ENCODE measurements around the gene DTX1. TPM values are rescaled to one million over a fixed set of nuclear protein-coding genes. Genes with fewer than 3 reads are reported as not detected.

Gene DTX1
- total RNA-seq, 2 donors from 2014 or later: 9.8 to 17.3 TPM

DNA sequence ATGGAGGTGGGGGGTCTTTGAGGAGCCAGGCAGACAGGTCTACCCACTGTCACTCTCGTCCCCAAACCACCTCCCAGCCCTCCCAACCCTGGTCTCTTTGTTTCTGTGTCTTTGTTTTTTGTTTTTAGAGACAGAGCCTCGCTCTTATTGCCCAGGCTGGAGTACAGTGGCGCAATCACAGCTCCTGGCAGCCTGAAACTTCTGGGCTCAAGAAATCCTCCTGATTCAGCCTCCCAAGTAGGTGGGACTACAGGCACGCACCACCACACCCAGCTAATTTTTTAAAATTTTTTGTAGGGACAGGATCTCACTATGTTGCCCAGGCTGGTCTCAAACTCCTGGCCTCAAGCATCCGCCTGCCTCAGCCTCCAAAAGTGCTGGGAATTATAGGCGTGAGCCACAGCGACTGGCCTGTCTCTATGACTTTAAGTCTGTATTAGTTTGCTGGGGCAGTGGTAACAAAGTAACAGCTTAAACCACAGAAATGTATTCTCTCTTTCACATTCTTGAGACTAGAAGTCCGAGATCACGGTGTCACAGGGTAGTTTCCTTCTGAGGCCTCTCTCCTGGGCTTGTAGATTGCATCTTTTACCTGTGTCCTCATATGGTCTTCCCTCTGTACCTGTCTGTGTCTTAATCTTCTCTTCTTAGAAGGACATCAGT is 26.1 kb downstream of the DTX1 start:
- Mint-ChIP-seq H3K27ac (no peak overlapping the region), H3K9me3 (no peaks in the 10 kb centered on the region), H3K36me3 (no peaks in the 10 kb centered on the region)
- no peak for DNase-seq (ENCODE audit: low spot score in 2 of 2)
- ATAC-seq: no peak

DNA sequence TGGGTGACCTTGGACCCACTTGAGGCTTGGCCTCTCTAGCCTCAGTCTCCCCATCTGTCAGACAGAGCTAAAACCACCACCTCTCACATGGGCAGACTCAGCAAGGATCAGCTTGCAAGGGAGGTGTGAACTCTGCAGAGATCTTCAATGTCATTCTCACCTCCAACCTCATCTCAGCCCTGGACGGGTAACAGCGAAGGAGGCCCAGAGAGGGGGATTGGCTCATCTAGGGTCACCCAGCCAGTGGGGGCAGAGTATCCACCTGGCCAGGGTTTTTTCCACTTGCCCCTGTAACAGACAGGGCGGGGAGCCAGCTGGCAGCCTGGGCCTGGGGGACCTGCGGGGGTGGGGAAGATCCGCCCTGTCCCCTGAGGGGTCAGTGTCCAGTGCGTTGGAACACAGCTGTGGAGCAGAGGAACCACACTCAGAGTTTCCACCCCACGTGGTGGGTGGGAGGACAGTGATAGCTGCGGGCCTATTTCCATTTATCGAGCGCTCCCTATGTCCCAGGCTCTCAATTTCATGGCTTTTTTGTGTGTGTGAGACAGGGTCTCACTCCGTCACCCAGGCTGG is 27.4 kb downstream of the DTX1 start:
- H3K9me3 Mint-ChIP-seq: no peaks in the 10 kb centered on the region
- ATAC-seq (no peak), DNase-seq (ENCODE audit: low spot score in 2 of 2) (no peak)
- no peaks in the 10 kb centered on the region for H3K36me3 Mint-ChIP-seq
- H3K27ac Mint-ChIP-seq: peak overlapping the region; percentile 64 to 69

DNA sequence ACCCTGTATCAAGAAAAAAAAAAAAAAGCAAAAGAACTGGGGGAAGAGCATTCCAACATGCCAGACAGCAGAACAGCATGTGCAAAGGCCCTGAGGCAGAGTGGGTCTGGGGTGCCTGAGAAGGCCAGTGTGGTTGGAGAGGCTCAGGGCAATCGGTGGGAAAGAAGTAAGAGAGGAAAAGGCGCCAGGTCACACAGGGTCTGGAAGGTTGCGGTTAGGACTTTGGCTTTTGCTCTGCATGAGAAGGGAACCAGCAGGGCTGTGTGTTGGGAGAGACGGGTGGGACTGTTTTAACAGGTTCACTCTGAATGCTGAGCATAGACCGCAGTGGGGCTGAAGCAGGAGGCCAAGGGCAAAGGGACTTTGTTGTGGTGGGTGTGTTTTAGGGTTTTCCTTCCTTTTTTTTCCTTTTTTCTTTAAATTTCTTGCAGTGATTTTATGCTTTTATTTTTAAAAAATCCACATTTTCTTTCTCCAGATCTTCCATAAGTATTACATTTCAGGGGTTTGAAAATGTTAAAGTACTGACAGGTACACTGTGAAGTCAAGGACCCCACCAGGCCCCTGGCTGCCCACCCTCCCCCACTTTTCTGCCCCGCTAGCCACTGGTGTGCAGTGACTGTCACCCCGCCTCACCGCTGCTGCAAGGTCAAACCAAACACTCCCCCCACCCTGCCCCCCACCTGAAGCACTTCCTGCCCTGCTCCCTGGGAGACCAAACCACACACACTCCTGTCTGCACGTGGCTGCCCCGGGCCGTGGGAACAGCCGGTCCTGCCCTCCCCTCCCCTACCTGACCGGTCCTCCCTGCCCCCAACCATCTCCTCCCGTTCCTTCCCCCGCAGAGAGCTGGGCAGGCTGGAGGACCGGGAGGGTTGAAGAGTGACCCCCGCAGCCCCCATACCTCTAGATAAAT is 30.0 kb downstream of the DTX1 start:
- peak in 1 of 2 donors; percentile 30 for ATAC-seq
- Mint-ChIP-seq H3K36me3 (no peaks in the 10 kb centered on the region), H3K9me3 (no peaks in the 10 kb centered on the region), H3K27ac (peak overlapping the region; percentile 65 to 84)
- no peak for DNase-seq (ENCODE audit: low spot score in 2 of 2)

DNA sequence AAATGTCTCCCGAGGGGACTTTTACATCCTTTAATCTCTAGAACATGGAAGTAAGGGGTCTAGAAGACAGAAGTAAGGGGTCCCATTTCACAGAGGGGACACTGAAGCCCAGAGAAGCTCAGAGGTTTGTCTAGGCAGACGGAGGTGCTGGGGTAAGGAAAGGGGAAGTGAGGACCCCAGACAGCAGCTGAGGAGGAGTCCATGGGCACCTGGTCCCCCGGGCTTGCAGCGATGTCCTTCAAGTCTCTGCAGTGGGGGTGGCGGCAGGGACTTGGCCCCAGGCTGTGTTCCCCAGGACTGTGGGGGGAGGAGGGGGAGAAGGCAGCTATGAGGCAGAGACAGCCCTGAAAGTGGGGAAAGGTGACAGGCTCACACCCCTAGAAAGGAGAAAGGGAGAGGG is 30.7 kb downstream of the DTX1 start:
- no peaks in the 10 kb centered on the region for H3K9me3 Mint-ChIP-seq
- ATAC-seq: no peak
- DNase-seq (ENCODE audit: low spot score in 2 of 2): no peak
- peak overlapping the region; percentile 39 to 84 for H3K27ac Mint-ChIP-seq
- H3K36me3 Mint-ChIP-seq: no peaks in the 10 kb centered on the region

DNA sequence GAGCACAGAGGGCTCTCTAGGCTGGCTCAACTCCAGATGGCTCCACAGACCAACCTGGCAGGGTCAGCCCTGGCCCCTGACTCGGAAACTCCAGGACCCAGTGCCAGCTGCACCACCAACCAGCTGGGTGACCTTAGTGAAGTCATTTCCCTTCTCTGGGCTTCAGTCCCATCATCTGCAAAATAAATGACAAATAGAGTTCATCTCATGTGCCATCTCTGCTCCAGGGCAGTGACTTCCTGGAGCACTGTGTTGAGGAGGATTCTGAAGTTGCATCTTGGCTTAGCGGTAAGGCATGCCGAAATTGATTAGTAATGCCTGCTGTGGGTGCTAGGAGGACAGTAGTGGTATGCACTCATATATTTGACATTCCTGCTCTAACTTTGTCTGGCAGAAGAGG is 31.5 kb downstream of the DTX1 start:
- ATAC-seq (peak in 1 of 2 donors; percentile 11), DNase-seq (ENCODE audit: low spot score in 2 of 2) (no peak)
- no peaks in the 10 kb centered on the region for H3K36me3 Mint-ChIP-seq
- H3K27ac Mint-ChIP-seq: peak overlapping the region in 1 of 2 donors; percentile 84
- H3K9me3 Mint-ChIP-seq: no peaks in the 10 kb centered on the region

DNA sequence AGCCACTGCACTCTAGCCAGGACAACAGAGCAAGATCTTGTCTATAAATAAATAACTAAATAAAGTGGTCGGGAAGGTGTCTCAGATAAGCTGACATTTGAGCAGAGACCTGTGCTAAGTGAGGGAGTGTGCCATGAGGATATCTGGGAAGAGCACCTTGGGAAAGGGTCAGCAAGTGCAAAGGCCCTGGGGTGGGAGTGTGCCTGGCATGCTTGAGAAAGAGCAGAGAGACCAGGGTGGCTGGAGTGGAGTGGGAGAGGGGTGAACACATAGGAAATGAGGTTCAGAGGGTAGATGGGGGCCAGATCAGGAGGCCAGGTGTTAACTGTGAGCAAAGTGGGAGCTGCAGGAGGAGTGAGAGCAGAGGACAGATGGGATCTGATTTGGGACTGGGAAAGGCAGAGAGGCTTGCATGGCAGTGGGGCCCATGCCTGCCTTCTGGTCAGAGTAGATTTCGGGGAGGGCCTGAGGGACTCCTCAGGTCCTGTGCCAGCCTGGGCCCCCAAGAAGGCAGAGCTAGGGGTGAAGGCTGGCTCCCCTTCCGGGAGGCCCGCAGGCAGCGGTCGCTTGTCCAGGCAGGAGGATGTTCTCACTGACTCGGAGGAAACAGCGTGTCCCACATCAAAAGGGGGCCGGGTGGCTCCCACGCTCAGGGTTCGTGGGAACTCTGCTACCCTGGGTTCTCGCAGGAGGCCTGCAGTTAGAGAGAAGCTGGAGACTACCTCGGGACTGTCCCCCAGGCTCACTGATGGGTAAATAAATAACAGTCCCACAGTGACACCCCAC is 32.6 kb downstream of the DTX1 start:
- ATAC-seq (peak; percentile 63), DNase-seq (ENCODE audit: low spot score in 2 of 2) (peak in 1 of 2 donors; percentile 51)
- Mint-ChIP-seq H3K9me3 (no peaks in the 10 kb centered on the region), H3K27ac (peak overlapping the region; percentile 73 to 84), H3K36me3 (no peaks in the 10 kb centered on the region)

DNA sequence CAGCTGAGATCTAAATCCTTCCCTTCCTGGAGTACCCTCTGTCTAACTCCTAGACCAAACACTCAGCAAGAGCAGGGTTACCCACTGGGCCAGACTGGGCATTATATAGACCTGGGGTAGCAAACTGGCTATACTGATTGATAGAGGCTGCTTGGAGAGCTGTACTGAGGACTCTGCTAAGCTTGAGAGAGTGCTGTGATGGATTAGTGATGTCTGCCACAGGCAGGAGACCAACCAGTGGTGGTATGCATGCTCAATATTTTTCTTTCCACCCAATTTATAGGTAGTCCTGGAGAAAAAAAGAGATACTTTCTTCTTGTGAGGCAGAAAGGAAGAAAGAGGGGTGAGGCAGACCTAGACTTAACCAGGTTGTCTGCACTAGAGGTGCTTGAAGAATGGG is 33.3 kb downstream of the DTX1 start:
- Mint-ChIP-seq H3K27ac (peak overlapping the region; percentile 73 to 84), H3K36me3 (no peaks in the 10 kb centered on the region), H3K9me3 (no peaks in the 10 kb centered on the region)
- DNase-seq (ENCODE audit: low spot score in 2 of 2) (no peak), ATAC-seq (peak; percentile 8 to 24)

DNA sequence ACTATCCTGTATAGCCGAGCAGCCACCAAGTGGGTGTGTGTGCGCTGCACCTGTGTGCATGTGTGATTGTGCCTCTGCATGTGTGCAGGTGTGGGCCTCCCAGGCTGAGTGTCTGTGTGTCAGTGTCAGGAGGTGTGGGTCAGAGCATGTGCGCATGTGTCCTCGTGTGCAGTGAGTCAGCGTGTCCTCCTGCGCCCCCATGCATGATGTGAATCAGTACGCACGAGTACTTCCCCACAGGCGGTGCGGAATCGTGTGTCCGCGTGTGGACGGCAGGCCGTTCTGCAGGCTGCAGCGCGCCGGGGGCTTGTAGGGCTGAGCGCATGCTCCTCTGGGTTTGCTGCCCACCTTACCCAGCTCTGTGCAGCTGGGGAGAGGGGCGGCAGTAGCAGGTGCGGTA is 34.2 kb downstream of the DTX1 start:
- Mint-ChIP-seq H3K9me3 (no peaks in the 10 kb centered on the region), H3K36me3 (no peaks in the 10 kb centered on the region), H3K27ac (no peak overlapping the region)
- DNase-seq (ENCODE audit: low spot score in 2 of 2): no peak
- ATAC-seq: no peak

DNA sequence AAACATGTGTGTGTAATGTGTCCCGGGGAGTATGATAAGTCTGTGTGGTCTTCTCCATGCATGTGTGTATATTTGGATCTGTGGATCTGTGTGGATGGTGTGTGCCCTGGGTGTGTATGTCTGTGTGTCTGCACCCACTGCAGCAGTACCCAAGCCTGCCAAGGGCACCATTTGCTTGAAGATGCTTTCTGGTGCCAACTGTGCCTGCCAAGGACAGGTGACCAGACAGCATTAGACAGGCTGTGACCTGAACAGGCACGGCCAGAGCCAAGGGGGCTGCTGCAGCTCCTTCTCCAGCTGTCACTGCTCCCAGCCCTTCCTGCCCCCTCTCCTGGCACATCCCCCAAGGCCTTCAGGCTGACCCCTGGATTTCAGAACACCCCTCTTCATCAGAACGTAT is 35.0 kb downstream of the DTX1 start:
- DNase-seq (ENCODE audit: low spot score in 2 of 2): no peak
- Mint-ChIP-seq H3K36me3 (no peaks in the 10 kb centered on the region), H3K9me3 (no peaks in the 10 kb centered on the region), H3K27ac (no peak overlapping the region)
- ATAC-seq: no peak

DNA sequence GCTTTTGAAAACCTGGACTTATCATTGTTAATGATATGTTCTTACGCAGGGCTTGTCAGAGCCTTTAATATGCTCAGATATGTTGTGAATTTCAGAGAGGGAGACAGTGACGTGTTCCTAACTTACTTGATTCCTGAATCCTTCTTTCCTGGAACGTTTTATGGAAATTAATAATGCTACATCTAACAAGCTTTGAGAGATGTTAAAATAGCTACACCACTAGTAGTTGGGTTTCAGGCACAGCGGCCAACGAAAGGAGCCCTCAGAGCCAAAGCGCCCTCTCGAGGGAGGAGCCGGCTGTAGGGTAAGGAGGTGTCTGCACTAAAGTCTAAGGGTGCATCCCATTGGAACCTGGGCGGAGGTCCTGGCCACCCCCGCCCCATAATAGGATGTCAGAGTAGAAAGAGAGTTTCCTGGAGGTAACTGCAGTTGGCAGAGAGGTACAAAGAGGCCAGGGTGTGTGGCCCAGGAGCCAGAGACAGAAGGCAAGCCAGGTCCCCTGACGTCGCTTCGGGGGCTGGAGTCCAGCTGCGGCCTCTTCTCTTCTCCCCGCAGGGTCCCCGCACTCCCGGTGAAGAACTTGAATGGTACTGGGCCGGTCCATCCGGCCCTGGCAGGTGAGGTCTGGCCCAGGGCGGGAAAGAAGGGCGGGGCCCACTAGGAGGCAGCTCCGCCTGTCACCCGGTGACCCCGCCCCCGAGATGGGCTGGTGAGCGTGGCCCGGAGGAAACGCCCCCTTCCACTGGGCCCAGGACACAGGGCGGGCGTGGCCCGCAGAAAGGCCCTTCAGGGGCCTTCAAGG is 36.3 kb downstream of the DTX1 start:
- no peak overlapping the region for H3K27ac Mint-ChIP-seq
- DNase-seq (ENCODE audit: low spot score in 2 of 2) (no peak), ATAC-seq (no peak)
- H3K9me3 Mint-ChIP-seq: no peaks in the 10 kb centered on the region
- H3K36me3 Mint-ChIP-seq: no peaks in the 10 kb centered on the region

DNA sequence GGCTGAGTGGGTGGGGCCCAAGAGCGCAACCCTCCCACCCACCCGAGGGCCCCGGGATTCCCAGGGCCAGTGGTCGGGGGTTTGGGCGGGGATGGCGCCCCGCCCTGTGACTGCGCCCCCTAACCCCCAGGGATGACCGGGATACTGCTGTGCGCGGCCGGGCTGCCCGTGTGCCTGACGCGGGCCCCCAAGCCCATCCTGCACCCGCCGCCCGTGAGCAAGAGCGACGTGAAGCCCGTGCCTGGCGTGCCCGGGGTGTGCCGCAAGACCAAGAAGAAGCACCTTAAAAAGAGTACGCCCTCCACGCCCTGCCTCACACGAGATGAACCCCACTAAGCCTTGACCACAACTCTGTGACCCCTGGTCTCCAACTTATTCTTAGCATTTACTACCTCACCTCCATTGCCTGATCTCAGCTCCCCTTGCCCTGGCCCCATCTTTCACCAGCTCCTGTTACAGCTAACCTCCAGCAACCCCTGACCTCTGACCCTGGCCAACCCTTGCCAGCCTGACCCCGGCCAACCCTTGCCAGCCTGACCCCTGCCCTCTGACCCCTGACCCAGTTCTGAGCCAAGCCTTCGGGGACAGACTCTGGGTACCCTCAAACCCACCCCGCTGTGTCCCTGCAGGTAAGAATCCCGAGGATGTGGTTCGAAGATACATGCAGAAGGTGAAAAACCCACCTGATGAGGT is 37.0 kb downstream of the DTX1 start:
- H3K9me3 Mint-ChIP-seq: no peaks in the 10 kb centered on the region
- no peaks in the 10 kb centered on the region for H3K36me3 Mint-ChIP-seq
- no peak for DNase-seq (ENCODE audit: low spot score in 2 of 2)
- no peak for ATAC-seq
- no peak overlapping the region for H3K27ac Mint-ChIP-seq

DNA sequence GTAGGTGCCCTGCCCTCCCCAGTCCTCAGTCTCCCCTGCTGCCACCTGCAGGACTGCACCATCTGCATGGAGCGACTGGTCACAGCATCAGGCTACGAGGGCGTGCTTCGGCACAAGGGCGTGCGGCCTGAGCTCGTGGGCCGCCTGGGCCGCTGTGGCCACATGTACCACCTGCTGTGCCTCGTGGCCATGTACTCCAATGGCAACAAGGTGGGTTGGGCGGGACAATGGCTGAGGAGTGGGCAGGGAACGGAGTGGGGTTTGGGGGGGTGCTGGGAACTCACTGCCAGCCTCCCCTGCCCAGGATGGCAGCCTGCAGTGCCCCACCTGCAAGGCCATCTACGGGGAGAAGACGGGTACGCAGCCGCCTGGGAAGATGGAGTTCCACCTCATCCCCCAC is 38.2 kb downstream of the DTX1 start:
- DNase-seq (ENCODE audit: low spot score in 2 of 2): no peak
- Mint-ChIP-seq H3K36me3 (no peaks in the 10 kb centered on the region), H3K9me3 (no peaks in the 10 kb centered on the region), H3K27ac (no peak overlapping the region)
- no peak for ATAC-seq

DNA sequence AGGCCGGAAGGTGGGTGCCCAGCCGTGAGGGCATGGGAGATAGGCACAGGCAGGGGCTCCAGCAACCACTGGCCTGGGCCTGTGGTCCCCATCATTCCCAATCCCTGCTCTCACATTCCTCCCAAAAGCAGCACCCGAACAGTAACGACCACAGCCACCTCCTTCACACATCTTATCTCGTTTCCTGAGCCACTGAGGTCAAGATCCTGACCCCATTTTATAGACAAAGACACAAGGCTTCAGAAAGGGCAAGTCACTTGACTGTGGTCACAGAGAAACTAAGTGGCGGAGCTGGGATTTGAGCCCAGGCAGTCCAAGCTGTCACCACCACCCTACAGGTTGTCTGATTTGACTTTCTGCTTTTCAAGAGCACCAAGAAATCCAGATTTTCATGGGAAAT is 38.9 kb downstream of the DTX1 start:
- no peaks in the 10 kb centered on the region for H3K36me3 Mint-ChIP-seq
- peak overlapping the region in 1 of 2 donors; percentile 1 for H3K27ac Mint-ChIP-seq
- ATAC-seq (no peak), DNase-seq (ENCODE audit: low spot score in 2 of 2) (no peak)
- no peaks in the 10 kb centered on the region for H3K9me3 Mint-ChIP-seq

DNA sequence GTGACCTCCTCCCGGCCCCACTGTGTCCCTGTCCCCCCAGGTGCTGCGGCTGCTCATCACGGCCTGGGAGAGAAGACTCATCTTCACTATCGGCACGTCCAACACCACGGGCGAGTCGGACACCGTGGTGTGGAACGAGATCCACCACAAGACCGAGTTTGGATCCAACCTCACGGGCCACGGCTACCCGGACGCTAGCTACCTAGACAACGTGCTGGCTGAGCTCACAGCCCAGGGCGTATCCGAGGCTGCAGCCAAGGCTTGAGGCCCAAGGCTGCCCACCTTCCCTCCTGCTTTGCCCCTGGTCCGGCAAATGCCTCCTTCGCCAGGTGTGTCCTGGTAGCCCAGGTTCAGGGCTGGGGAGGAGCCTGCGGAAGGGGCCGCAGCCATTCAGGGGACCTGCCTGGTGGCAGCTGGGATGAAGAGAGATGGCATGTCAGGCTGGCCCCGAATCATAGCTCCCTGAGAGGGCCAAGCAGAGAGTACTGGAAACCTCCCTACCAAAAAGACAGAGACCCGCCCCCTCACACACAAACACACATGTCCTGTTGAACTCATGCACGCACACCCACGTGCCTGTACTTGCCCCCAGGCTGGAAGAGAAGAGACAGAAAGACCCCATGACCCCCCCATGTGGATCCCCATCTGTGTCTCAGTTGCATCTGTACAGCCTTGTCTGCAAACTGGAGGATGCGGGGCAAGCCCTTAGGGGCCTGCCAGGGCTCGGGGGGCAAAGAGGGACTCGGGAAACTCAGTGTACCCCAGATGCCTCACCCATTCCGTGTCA is 40.3 kb downstream of the DTX1 start:
- Mint-ChIP-seq H3K27ac (no peak overlapping the region), H3K36me3 (no peaks in the 10 kb centered on the region), H3K9me3 (no peaks in the 10 kb centered on the region)
- ATAC-seq: no peak
- no peak for DNase-seq (ENCODE audit: low spot score in 2 of 2)
